GM12878 (cell line): Measurements from ENCODE around the gene PRR16. TPM values are rescaled to one million over a fixed set of nuclear protein-coding genes. Genes with fewer than 3 reads are reported as not detected.

Source experiments
- ATAC-seq: fragments of 200-7000 bp; cut with Tn5 transposase; 3 replicates; pipeline ENCODE4 v1.9.1; 2020; ENCODE audit warnings: mild to moderate bottlenecking, moderate library complexity
- BruUV-seq: library from RNA; stranded (reverse); fragments of 400-500 nt; replicated peaks from 2 replicates; lab custom pipeline; 2021; lab: Mats Ljungman, UMichigan
- CTCF ChIA-PET: fragments of 300-600 bp; sonication (Branson Sonifier 250); formaldehyde crosslinking; extraction: SDS; loops from one replicate; lab custom pipeline; 2021; ENCODE audit warnings: inconsistent platforms; lab: Yijun Ruan, JAX
- POLR2A ChIA-PET: fragments of 350-600 bp; formaldehyde crosslinking; extraction: SDS; loops from one replicate; lab custom pipeline; 2021; ENCODE audit warnings: inconsistent platforms; lab: Charles Lee
- RAD21 ChIA-PET: fragments of 300-600 bp; sonication (Branson Sonifier 250); formaldehyde crosslinking; loops from one replicate; lab custom pipeline; 2023; ENCODE audit warnings: antibody characterized with exemption; ENCODE audit not compliant: unreplicated experiment; lab: Charles Lee
- SMC1A ChIA-PET: fragments of 300-600 bp; sonication (Branson Sonifier 250); formaldehyde crosslinking; loops from one replicate; lab custom pipeline; 2023; ENCODE audit not compliant: unreplicated experiment, uncharacterized antibody; lab: Charles Lee
- DNase-seq: peaks from one replicate; pipeline ENCODE4 v3.0.0-alpha.2; 2011; ENCODE audit warnings: low read depth, low spot score
- FAIRE-seq: peaks from 3 replicates; lab custom pipeline; 2011; peaks lifted over from hg19 to GRCh38; lab: Jason Lieb, UNC
- H2AFZ ChIP-seq: 2 replicates; pipeline ENCODE4 v1.6.0; 2011; ENCODE audit warnings: low read depth, low read length, control low read depth; ENCODE audit not compliant: control insufficient read depth
- H3K27ac ChIP-seq: 2 replicates; pipeline ENCODE4 v1.5.1; 2011; ENCODE audit warnings: control low read depth; ENCODE audit not compliant: control insufficient read depth, insufficient read depth
- H3K27me3 ChIP-seq, 2 experiments: replicated peaks in 1 of 2; 2 replicates each; pipeline versions ENCODE4 v1.6.0 to v1.6.1; 2011; ENCODE audit warnings: low read length in 1 of 2; ENCODE audit not compliant: control insufficient read depth in 2 of 2, insufficient read depth in 2 of 2
- H3K36me3 ChIP-seq, 2 experiments: 2 replicates each; pipeline ENCODE4 v1.5.1; 2011; ENCODE audit warnings: low read length in 1 of 2; ENCODE audit not compliant: control insufficient read depth in 2 of 2, insufficient read depth in 2 of 2
- H3K4me1 ChIP-seq: 2 replicates; pipeline ENCODE4 v1.6.1; 2011; ENCODE audit warnings: mild to moderate bottlenecking, low read length, moderate library complexity, mixed read lengths; ENCODE audit not compliant: control insufficient read depth, insufficient read depth
- H3K4me2 ChIP-seq: 2 replicates; pipeline ENCODE4 v1.6.0; 2011; ENCODE audit warnings: control low read depth; ENCODE audit not compliant: control insufficient read depth, insufficient read depth
- H3K4me3 ChIP-seq: fragments of 200-600 bp; sonication (generic); 2 replicates; pipeline ENCODE4 v1.5.1; 2016
- H3K79me2 ChIP-seq: 2 replicates; pipeline ENCODE4 v1.6.0; 2011; ENCODE audit warnings: low read length; ENCODE audit not compliant: control insufficient read depth, insufficient read depth
- H3K9ac ChIP-seq: 2 replicates; pipeline ENCODE4 v1.8.0; 2011; ENCODE audit warnings: low read length, control low read depth, mixed read lengths; ENCODE audit not compliant: control insufficient read depth, insufficient read depth
- H3K9me3 ChIP-seq: replicated peaks from 3 replicates; pipeline ENCODE4 v1.5.1; 2011; ENCODE audit warnings: mild to moderate bottlenecking, low read length; ENCODE audit not compliant: control insufficient read depth, insufficient read depth
- H4K20me1 ChIP-seq: 2 replicates; pipeline ENCODE4 v1.6.0; 2011; ENCODE audit not compliant: control insufficient read depth, insufficient read depth
- ATF7 ChIP-seq: fragments of 450-650 bp; IDR thresholded peaks from 2 replicates; pipeline ENCODE4 v1.6.1; 2016; ENCODE audit warnings: low read depth, mild to moderate bottlenecking
- BACH1 ChIP-seq: fragments of 450-650 bp; IDR thresholded peaks from 2 replicates; pipeline ENCODE4 v1.6.1; 2017; ENCODE audit warnings: mild to moderate bottlenecking, borderline replicate concordance
- BCL3 ChIP-seq: IDR thresholded peaks from 2 replicates; pipeline ENCODE4 v1.6.1; 2011; ENCODE audit warnings: borderline replicate concordance, low read depth, mild to moderate bottlenecking, moderate library complexity, low read length; ENCODE audit not compliant: insufficient read depth, poor library complexity, severe bottlenecking
- FOXK2 ChIP-seq: fragments of 450-650 bp; IDR thresholded peaks from 2 replicates; pipeline ENCODE4 v1.6.1; 2017; ENCODE audit warnings: mild to moderate bottlenecking, moderate library complexity
- JUNB ChIP-seq: IDR thresholded peaks from 2 replicates; pipeline ENCODE4 v1.6.1; 2016; ENCODE audit warnings: antibody characterized with exemption, mild to moderate bottlenecking
- MEF2A ChIP-seq: IDR thresholded peaks from 2 replicates; pipeline ENCODE4 v1.6.1; 2011; ENCODE audit warnings: low read depth, mild to moderate bottlenecking, low read length, moderate library complexity; ENCODE audit not compliant: insufficient read depth
- RAD51 ChIP-seq: fragments of 450-650 bp; IDR thresholded peaks from 2 replicates; pipeline ENCODE4 v1.6.1; 2016; ENCODE audit warnings: moderate library complexity, mild to moderate bottlenecking, inconsistent platforms
- RELB ChIP-seq: fragments of 450-650 bp; IDR thresholded peaks from 2 replicates; pipeline ENCODE4 v1.6.1; 2017; ENCODE audit warnings: low read depth, mild to moderate bottlenecking, moderate library complexity
- SIN3A ChIP-seq: IDR thresholded peaks from 2 replicates; pipeline ENCODE4 v1.6.1; 2012; ENCODE audit warnings: low read depth, low read length, improper control_type of control experiment
- SMAD1 ChIP-seq: fragments of 450-650 bp; IDR thresholded peaks from 2 replicates; pipeline ENCODE4 v1.6.1; 2018; ENCODE audit warnings: mild to moderate bottlenecking, low read depth; ENCODE audit not compliant: partially characterized antibody
- SMC3 ChIP-seq: IDR thresholded peaks from 2 replicates; pipeline ENCODE4 v1.6.1; 2011; ENCODE audit warnings: low read length, improper control_type of control experiment, borderline replicate concordance
- ZNF687 ChIP-seq: fragments of 450-650 bp; IDR thresholded peaks from 2 replicates; pipeline ENCODE4 v1.6.1; 2017; ENCODE audit warnings: mild to moderate bottlenecking, moderate library complexity
- WGBS: methylation state at CpG from one replicate; pipeline ENCODE4 v1.1.6; 2016; ENCODE audit warnings: low lambda C conversion rate; ENCODE audit not compliant: insufficient replicate concordance, insufficient coverage; ENCODE audit errors: missing lambda C conversion rate; 5-methylcytosine and 5-hydroxymethylcytosine counted together
- in situ Hi-C: fragments of 300-500 bp; cut with MboI; formaldehyde crosslinking; loops from 9 replicates; pipeline ENCODE4 v1.14.3; 2018; ENCODE audit warnings: mixed read lengths
- intact Hi-C: fragments of 100-400 bp; cut with micrococcal nuclease; formaldehyde crosslinking; loops from one replicate; pipeline ENCODE4 v1.14.2; 2022; ENCODE audit not compliant: unreplicated experiment
- polyA plus RNA-seq, 11 experiments: library from polyadenylated mRNA; depleted of rRNA in 4 of 11; unstranded in 6 of 11; stranded (reverse) in 5 of 11; fragments of >200 nt; fragmentation: Nextera tagmentation in 4 of 11; fragmentation: Illumina TruSeq in 1 of 11; extraction: Ambion mirVana in 4 of 11; extraction: Trizol in 1 of 11; gene quantifications; 1 replicate in 1 of 11; 2 replicates in 10 of 11; pipeline versions ENCODE4 v1.2.1 to v1.2.3, GENCODE V29; 2011 to 2016; ENCODE audit warnings: inconsistent platforms in 2 of 11, missing spikeins in 2 of 11, low read depth in 1 of 11
- total RNA-seq, 4 experiments: library from RNA; depleted of rRNA in 3 of 4; stranded (reverse); fragments of >200 nt in 3 of 4; fragmentation: Illumina TruSeq in 1 of 4; extraction: Trizol in 1 of 4; gene quantifications; 2 replicates each; pipeline versions ENCODE4 v1.2.1 to v1.2.3, GENCODE V29; 2013 to 2021
- TF ChIP-seq, protein P1 (sequence below): fragments of 450-650 bp; formaldehyde crosslinking; IDR thresholded peaks from 2 replicates; pipeline ENCODE4 v1.4.0; 2022; ENCODE audit warnings: mild to moderate bottlenecking, moderate library complexity

The PRR16 gene
- total and polyA plus RNA-seq, 10 of the 15 experiments (the other 5 are each of a cell fraction or from before 2014, with no cell fraction given): not detected

- Histone ChIP-seq H3K27ac (no peak overlapping the region), H3K27me3 (no peaks in the 10 kb centered on the region), H3K36me3 (no peaks in the 10 kb centered on the region), H3K9me3 (no peaks in the 10 kb centered on the region), H2AFZ (no peak overlapping the region), H3K4me2 (no peak overlapping the region), H3K79me2 (no peaks in the 10 kb centered on the region), H3K4me1 (no peaks in the 10 kb centered on the region), H3K9ac (no peak overlapping the region), H3K4me3 (no peak overlapping the region), H4K20me1 (no peaks in the 10 kb centered on the region)
- RAD21 ChIA-PET: no interaction called here
- WGBS: 50% methylated on average over 2 of the region's 2 CpGs
- FAIRE-seq: no peak
- no peak for ATAC-seq
- DNase-seq: no peak
- SMC1A ChIA-PET: no interaction called here
- POLR2A ChIA-PET: no interaction called here
- intact Hi-C loops: no loop called here
- CTCF ChIA-PET: no interaction called here
- in situ Hi-C loops: no loop called here
- no TSS peak for BruUV-seq
- TF ChIP-seq BCL3 (no peak), RAD51 (no peak), ZNF687 (no peak), FOXK2 (no peak), SMAD1 (no peak), SIN3A (no peak), ATF7 (no peak), MEF2A (no peak), RELB (no peak), BACH1 (no peak), SMC3 (no peak), JUNB (no peak)
- TF ChIP-seq, protein P1, sequence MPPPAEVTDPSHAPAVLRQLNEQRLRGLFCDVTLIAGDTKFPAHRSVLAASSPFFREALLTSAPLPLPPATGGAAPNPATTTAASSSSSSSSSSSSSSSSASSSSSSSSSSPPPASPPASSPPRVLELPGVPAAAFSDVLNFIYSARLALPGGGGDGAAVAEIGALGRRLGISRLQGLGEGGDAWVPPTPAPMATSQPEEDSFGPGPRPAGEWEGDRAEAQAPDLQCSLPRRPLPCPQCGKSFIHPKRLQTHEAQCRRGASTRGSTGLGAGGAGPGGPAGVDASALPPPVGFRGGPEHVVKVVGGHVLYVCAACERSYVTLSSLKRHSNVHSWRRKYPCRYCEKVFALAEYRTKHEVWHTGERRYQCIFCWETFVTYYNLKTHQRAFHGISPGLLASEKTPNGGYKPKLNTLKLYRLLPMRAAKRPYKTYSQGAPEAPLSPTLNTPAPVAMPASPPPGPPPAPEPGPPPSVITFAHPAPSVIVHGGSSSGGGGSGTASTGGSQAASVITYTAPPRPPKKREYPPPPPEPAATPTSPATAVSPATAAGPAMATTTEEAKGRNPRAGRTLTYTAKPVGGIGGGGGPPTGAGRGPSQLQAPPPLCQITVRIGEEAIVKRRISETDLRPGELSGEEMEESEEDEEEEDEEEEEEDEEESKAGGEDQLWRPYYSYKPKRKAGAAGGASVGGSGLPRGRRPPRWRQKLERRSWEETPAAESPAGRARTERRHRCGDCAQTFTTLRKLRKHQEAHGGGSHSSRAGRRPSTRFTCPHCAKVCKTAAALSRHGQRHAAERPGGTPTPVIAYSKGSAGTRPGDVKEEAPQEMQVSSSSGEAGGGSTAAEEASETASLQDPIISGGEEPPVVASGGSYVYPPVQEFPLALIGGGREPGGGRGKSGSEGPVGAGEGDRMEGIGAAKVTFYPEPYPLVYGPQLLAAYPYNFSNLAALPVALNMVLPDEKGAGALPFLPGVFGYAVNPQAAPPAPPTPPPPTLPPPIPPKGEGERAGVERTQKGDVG: no peak
These were observed 40.0 kb downstream of the PRR16 start for GRCh38 chr5:120504057-120504456.
